IPS-20b (cell line): ENCODE measurements around the gene EEF1AKMT2.

ENCODE experiments used
- H3K27ac ChIP-seq: one replicate; pipeline ENCODE4 v1.5.1; 2013; ENCODE audit warnings: low read length
- H3K27me3 ChIP-seq: 2 replicates; pipeline ENCODE4 v1.6.1; 2013; ENCODE audit warnings: mild to moderate bottlenecking, low read length, inconsistent platforms; ENCODE audit not compliant: insufficient read depth
- H3K36me3 ChIP-seq: 2 replicates; pipeline ENCODE4 v1.6.1; 2013; ENCODE audit warnings: low read depth, mild to moderate bottlenecking, inconsistent platforms, low read length, moderate library complexity; ENCODE audit not compliant: insufficient read depth
- H3K4me1 ChIP-seq: 2 replicates; pipeline ENCODE4 v1.6.1; 2013; ENCODE audit warnings: mild to moderate bottlenecking, control low read depth, inconsistent platforms, low read length, moderate library complexity; ENCODE audit not compliant: insufficient read depth
- H3K4me3 ChIP-seq: 2 replicates; pipeline ENCODE4 v1.5.1; 2013; ENCODE audit warnings: mild to moderate bottlenecking, low read length, inconsistent platforms
- H3K9ac ChIP-seq: 2 replicates; pipeline ENCODE4 v1.6.1; 2013; ENCODE audit warnings: low read depth, mild to moderate bottlenecking, inconsistent platforms, low read length, moderate library complexity
- H3K9me3 ChIP-seq: 2 replicates; pipeline ENCODE4 v1.6.1; 2013; ENCODE audit warnings: mild to moderate bottlenecking, low read depth, low read length, inconsistent platforms; ENCODE audit not compliant: insufficient read depth

EEF1AKMT2 gene

DNA sequence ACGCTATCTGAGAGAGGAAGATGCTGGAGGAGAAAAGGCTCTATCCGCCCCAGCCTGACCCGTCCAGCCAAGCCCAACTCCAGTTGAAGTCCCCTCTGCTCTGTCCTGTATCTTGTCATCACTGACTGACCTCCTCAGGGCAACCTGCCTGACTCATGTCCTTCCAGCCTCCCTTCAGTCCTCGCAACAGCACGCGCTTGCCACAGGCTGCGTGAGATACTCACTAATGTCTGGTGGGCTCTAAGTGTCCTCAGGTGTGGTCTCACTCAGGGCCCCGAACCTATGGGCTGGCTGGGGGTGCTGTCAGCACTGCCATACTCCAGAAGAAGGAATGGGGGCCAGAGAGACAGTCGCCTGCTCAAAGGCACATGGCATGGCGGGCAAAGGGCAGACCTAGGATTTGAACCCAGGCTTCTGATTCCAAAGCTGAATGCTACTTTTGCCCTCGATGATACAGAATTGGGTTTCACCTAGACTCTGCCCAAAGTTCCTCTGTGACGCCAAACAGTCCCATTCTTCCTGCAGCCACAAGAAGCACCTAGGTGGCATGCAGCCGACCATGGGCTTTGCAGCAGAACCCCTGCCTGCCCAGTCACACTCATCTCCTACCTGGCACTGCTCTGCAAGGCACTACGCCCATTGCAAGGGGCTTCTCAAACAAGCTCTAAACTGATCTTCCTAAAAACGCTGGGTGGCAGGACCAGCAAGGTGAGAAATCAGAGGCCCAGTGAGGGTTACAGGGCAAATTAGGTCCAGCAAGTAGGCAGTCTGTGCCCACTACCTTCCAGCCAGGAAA, 56.0 kb downstream of the EEF1AKMT2 start:
- Histone ChIP-seq H3K4me1 (peaks cover 39% of the 10 kb centered on the region), H3K4me3 (no peak overlapping the region), H3K27ac (no peak overlapping the region), H3K9ac (no peak overlapping the region), H3K9me3 (no peaks in the 10 kb centered on the region), H3K27me3 (peaks cover 24% of the 10 kb centered on the region; the same call in 1 of the 2 replicates), H3K36me3 (no peaks in the 10 kb centered on the region)

GRCh38 chr10:124734311-124735166, 57.1 kb downstream of the EEF1AKMT2 start:
- H3K4me1 ChIP-seq = peaks cover 28% of the 10 kb centered on the region
- H3K27ac ChIP-seq = no peak overlapping the region
- H3K9ac ChIP-seq = no peak overlapping the region
- H3K36me3 ChIP-seq = 0 out of 2 replicates have a peak, but pooled peaks cover 7% of the 10 kb centered on the region
- H3K4me3 ChIP-seq = no peak overlapping the region
- H3K27me3 ChIP-seq = peaks cover 12% of the 10 kb centered on the region; the same call in 1 of the 2 replicates
- H3K9me3 ChIP-seq = no peaks in the 10 kb centered on the region

DNA sequence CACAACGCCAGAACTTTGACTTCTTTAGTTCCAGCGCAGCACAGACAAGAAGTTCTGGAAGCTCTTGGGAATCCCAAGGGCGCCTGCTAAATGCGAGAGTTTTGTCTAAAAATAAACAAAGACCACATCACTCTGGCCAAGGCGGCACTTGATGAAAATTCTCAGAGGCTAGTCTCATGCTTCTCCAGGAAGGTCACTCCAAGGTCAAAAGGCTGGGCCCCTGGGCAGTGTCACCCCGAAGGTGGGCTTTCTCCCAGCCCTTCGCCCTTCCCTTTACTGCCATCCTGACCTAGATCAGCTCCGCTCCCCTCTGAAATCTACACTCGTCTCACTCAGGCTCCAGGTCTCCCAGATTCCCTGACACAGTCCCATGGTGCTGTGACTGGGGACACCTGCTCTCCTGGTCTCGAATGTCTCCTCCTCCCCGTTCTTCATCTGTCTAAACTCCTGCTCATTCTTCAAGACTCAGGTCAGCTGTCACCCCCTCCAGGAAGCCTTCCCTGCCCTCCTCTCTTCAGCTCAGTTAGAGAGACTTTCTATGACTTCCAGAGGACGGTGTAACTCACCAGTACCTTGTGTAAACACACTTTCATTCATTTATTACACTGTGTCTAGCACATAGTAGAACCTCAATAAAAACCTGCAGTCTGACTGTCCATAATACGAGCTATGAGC, 58.0 kb downstream of the EEF1AKMT2 start:
- Histone ChIP-seq H3K36me3 (0 out of 2 replicates have a peak, but pooled peaks cover 7% of the 10 kb centered on the region), H3K9me3 (no peaks in the 10 kb centered on the region), H3K9ac (no peak overlapping the region), H3K27ac (no peak overlapping the region), H3K27me3 (peaks cover 4% of the 10 kb centered on the region; the same call in 1 of the 2 replicates), H3K4me1 (peaks cover 20% of the 10 kb centered on the region), H3K4me3 (no peak overlapping the region)

GRCh38 chr10:124732931-124733570, 58.6 kb downstream of the EEF1AKMT2 start:
- Histone ChIP-seq H3K9ac (no peak overlapping the region), H3K27ac (no peak overlapping the region)

GRCh38 chr10:124731551-124731950, 60.1 kb downstream of the EEF1AKMT2 start:
- 0 out of 2 replicates have a peak, but pooled peaks cover 7% of the 10 kb centered on the region for H3K36me3 ChIP-seq
- H3K9ac ChIP-seq = no peak overlapping the region
- no peaks in the 10 kb centered on the region for H3K9me3 ChIP-seq
- peaks cover under 1% of the 10 kb centered on the region; the same call in 1 of the 2 replicates for H3K4me1 ChIP-seq
- H3K4me3 ChIP-seq = no peak overlapping the region
- H3K27me3 ChIP-seq = no peaks in the 10 kb centered on the region
- H3K27ac ChIP-seq = no peak overlapping the region

More at GRCh38 chr10:124732931-124733570, 58.6 kb downstream of the EEF1AKMT2 start:
- Histone ChIP-seq H3K9me3 (no peaks in the 10 kb centered on the region), H3K27me3 (no peaks in the 10 kb centered on the region; the same call in 1 of the 2 replicates), H3K4me1 (peaks cover 15% of the 10 kb centered on the region), H3K36me3 (0 out of 2 replicates have a peak, but pooled peaks cover 7% of the 10 kb centered on the region), H3K4me3 (no peak overlapping the region)

GRCh38 chr10:124730790-124731189, 60.9 kb downstream of the EEF1AKMT2 start:
- Histone ChIP-seq H3K4me3 (no peak overlapping the region), H3K9ac (no peak overlapping the region), H3K27ac (no peak overlapping the region), H3K27me3 (no peaks in the 10 kb centered on the region), H3K36me3 (0 out of 2 replicates have a peak, but pooled peaks cover 7% of the 10 kb centered on the region), H3K4me1 (no peaks in the 10 kb centered on the region), H3K9me3 (no peaks in the 10 kb centered on the region)

DNA sequence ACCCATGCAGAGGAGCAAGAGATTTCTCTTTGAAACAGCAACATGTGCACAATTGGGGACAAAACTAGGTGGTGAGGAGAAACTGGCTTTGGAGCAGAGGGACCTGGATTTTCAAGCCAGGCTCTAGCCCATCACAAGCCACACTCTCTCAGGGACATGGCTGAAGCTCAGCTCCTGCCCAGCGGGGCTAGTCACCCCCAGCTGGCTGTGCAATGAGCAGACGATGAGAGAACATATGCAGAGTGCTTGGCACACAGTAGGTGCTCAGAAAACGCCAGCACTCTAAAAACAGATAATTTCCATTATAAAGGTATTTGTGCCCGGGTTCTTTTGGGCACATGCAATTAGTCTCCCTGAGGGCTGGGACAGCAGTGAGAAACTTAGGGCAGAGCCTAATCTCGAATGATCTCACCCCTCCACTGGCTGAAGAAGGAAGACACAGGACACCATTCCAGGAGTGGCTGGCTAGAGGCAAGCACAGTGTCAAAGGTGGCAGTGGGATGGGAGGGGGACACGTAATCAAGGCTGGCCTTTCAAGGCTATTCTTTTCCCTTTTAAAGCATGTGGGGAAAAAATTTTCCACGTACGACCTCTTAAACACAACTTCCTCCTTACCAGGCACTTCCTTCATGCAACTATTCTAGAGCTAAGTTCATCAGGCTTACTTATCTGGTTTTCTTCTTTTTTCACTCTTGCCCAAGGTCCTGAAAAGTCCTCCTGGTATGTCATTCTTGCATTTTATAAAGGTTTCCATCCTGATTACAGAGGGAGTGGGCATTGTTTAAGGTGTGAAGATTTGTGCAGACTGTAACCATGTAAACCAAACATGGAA, 62.6 kb downstream of the EEF1AKMT2 start:
- H3K36me3 ChIP-seq = 0 out of 2 replicates have a peak, but pooled peaks cover 7% of the 10 kb centered on the region
- H3K9ac ChIP-seq = no peak overlapping the region
- no peak overlapping the region for H3K27ac ChIP-seq
- peaks cover 4% of the 10 kb centered on the region; the same call in 1 of the 2 replicates for H3K4me1 ChIP-seq
- no peak overlapping the region for H3K4me3 ChIP-seq
- H3K27me3 ChIP-seq = no peaks in the 10 kb centered on the region
- H3K9me3 ChIP-seq = no peaks in the 10 kb centered on the region

DNA sequence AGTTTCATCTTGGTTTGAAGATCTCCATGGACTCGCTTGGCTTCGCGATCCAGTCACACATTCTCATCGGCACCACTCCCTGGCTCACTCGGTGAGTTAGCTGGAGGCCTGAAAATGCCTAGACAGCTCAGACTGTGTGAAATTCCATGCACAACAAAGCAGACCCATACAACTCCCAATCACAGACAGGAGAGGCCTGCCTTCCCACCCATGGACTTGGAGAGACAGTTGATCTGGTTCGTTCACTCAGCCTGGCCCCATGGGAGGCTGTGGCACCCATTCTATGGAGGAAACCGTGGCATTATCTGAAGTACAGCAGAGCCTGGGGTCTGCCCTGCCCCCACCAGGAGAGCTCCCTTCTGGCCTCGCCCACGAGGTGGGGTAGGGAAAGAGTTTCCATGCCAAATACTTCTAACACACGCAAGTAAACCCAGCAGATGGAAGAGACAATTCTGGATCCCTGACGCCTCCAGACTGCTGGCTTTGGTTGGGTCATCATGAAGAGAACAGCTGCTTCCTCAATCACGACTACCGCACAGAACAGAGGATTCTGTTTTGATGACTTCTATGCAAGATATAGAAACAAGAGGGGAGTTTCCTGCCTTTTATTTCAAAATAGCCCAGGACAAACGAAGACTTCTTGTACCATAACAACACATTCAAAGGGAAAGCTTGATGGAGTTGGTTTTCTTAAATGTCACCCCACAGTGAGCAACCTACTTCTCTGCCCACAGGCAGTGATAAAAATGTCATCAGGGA, 63.4 kb downstream of the EEF1AKMT2 start:
- Histone ChIP-seq H3K27me3 (no peaks in the 10 kb centered on the region), H3K9me3 (no peaks in the 10 kb centered on the region), H3K9ac (no peak overlapping the region), H3K36me3 (0 out of 2 replicates have a peak, but pooled peaks cover 7% of the 10 kb centered on the region), H3K27ac (no peak overlapping the region), H3K4me3 (no peak overlapping the region), H3K4me1 (peaks cover 4% of the 10 kb centered on the region; the same call in 1 of the 2 replicates)

DNA sequence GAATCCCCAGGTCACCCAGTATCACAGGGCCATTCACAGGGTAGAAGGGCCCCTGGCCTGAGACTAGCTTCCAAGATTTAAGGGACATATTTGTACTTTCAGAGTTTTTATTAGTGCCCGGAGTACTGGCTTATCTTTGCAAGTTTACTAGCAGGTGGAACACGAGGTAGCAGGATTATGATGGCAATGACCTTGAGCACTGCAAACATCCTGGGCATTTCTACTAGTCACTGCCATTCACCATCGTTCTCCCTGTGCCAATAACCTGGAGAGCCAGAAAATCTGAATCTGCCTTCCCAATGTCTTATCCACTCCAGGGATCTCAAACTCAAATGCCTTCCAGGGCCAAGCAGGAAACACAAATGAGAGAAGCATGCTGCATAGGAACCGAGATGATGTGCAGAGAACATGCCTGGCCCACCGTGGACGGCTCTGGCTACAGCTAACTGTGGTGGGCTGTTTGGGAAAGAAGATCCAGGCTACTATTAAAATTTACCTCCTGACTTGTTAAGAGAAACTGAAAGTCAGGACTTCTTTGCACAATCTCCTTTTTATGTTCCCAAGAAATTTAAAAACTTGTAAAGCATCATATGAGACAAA, 64.2 kb downstream of the EEF1AKMT2 start:
- H3K9ac ChIP-seq = no peak overlapping the region
- no peaks in the 10 kb centered on the region for H3K27me3 ChIP-seq
- peaks cover 4% of the 10 kb centered on the region; the same call in 1 of the 2 replicates for H3K4me1 ChIP-seq
- no peaks in the 10 kb centered on the region for H3K9me3 ChIP-seq
- no peak overlapping the region for H3K27ac ChIP-seq
- 0 out of 2 replicates have a peak, but pooled peaks cover 7% of the 10 kb centered on the region for H3K36me3 ChIP-seq
- no peak overlapping the region for H3K4me3 ChIP-seq
